HCT116 (cell line): ENCODE measurements around the gene LRIT3.

Source experiments
- CEBPB ChIP-seq: IDR thresholded peaks from 2 replicates; pipeline ENCODE4 v1.6.1; 2012; ENCODE audit warnings: low read depth
- EZH2 ChIP-seq: fragments of 200-600 bp; sonication (generic); IDR thresholded peaks from 2 replicates; pipeline ENCODE4 v1.6.1; 2017; ENCODE audit warnings: antibody characterized with exemption, mixed run types
- MAX ChIP-seq: IDR thresholded peaks from 2 replicates; pipeline ENCODE4 v1.6.1; 2012
- POLR2A ChIP-seq: IDR thresholded peaks from 2 replicates; pipeline ENCODE4 v1.7.0; 2011; ENCODE audit warnings: borderline replicate concordance; ENCODE audit not compliant: insufficient read depth, insufficient read length; ENCODE audit errors: extremely low read depth
- POLR2AphosphoS5 ChIP-seq: IDR thresholded peaks from 2 replicates; pipeline ENCODE4 v1.6.1; 2011; ENCODE audit warnings: mild to moderate bottlenecking, low read depth, low read length, moderate library complexity
- RAD21 ChIP-seq: IDR thresholded peaks from 2 replicates; pipeline ENCODE4 v1.6.1; 2012; ENCODE audit warnings: low read depth, mild to moderate bottlenecking
- SIN3A ChIP-seq: IDR thresholded peaks from 2 replicates; pipeline ENCODE4 v1.6.1; 2012; ENCODE audit warnings: low read depth
- YY1 ChIP-seq: IDR thresholded peaks from 2 replicates; pipeline ENCODE4 v1.6.1; 2011; ENCODE audit warnings: low read length, low read depth, moderate library complexity, mild to moderate bottlenecking; ENCODE audit not compliant: insufficient replicate concordance; ENCODE audit errors: extremely low read depth
- ZBTB33 ChIP-seq: IDR thresholded peaks from 2 replicates; pipeline ENCODE4 v1.6.1; 2011; ENCODE audit warnings: mild to moderate bottlenecking, low read length, moderate library complexity; ENCODE audit not compliant: insufficient replicate concordance; ENCODE audit errors: extremely low read depth
- ZFX ChIP-seq: fragments of 450-650 bp; IDR thresholded peaks from 2 replicates; pipeline ENCODE4 v1.6.1; 2017
- ZNF274 ChIP-seq: fragments of 200-500 bp; sonication (Bioruptor generic); IDR thresholded peaks from 2 replicates; pipeline ENCODE4 v1.6.1; 2014; ENCODE audit warnings: mild to moderate bottlenecking, low read depth, low read length, inconsistent platforms
- TF ChIP-seq, protein P1 (sequence below), 3 experiments: fragments of 200-600 bp in 1 of 3; sonication (generic) in 1 of 3; IDR thresholded peaks in 2 of 3; conservative IDR thresholded peaks in 1 of 3; 2 replicates each; pipeline ENCODE4 v1.5.1; 2012 to 2017; ENCODE audit warnings: low read depth in 2 of 3, low read length in 2 of 3, antibody characterized with exemption in 1 of 3, borderline replicate concordance in 1 of 3, control low read depth in 1 of 3, mild to moderate bottlenecking in 1 of 3, mixed read lengths in 1 of 3, mixed run types in 1 of 3, moderate library complexity in 1 of 3; ENCODE audit not compliant: insufficient read depth in 1 of 3

- TF ChIP-seq POLR2A, result no peak
- no peak for TF ChIP-seq MAX
- TF ChIP-seq, protein P1, sequence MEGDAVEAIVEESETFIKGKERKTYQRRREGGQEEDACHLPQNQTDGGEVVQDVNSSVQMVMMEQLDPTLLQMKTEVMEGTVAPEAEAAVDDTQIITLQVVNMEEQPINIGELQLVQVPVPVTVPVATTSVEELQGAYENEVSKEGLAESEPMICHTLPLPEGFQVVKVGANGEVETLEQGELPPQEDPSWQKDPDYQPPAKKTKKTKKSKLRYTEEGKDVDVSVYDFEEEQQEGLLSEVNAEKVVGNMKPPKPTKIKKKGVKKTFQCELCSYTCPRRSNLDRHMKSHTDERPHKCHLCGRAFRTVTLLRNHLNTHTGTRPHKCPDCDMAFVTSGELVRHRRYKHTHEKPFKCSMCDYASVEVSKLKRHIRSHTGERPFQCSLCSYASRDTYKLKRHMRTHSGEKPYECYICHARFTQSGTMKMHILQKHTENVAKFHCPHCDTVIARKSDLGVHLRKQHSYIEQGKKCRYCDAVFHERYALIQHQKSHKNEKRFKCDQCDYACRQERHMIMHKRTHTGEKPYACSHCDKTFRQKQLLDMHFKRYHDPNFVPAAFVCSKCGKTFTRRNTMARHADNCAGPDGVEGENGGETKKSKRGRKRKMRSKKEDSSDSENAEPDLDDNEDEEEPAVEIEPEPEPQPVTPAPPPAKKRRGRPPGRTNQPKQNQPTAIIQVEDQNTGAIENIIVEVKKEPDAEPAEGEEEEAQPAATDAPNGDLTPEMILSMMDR (IDR thresholded peaks at IDR 0.05 in 2 of 3, conservative IDR thresholded peaks at IDR 0.05 in 1 of 3; ENCODE audit: borderline replicate concordance in 1 of 3, insufficient read depth in 1 of 3, low read depth in 2 of 3, low read length in 2 of 3), result no peak
- TF ChIP-seq EZH2, result no peak
- TF ChIP-seq YY1, result no peak
- TF ChIP-seq ZFX, result no peak
- no peak for TF ChIP-seq RAD21
- no peak for TF ChIP-seq POLR2AphosphoS5
- TF ChIP-seq CEBPB, result no peak
- TF ChIP-seq ZNF274, result no peak
- TF ChIP-seq ZBTB33, result no peak
- no peak for TF ChIP-seq SIN3A
Observed at GRCh38 chr4:109847896-109848442, at the start of gene LRIT3.
